Raji (cell line): ENCODE measurements around the gene MEIOB.

Experiments
- POLR2A ChIP-seq: IDR thresholded peaks from 2 replicates; pipeline ENCODE4 v1.6.1; 2011; ENCODE audit warnings: low read depth, low read length, control low read depth; ENCODE audit not compliant: insufficient read depth

Gene MEIOB

GRCh38 chr16:1909561-1910231 is 37.7 kb upstream of the MEIOB start:
- TF ChIP-seq POLR2A, result no peak

- TF ChIP-seq POLR2A, result no peak
Observed at GRCh38 chr16:1908983-1909382, 37.0 kb upstream of the MEIOB start.

DNA sequence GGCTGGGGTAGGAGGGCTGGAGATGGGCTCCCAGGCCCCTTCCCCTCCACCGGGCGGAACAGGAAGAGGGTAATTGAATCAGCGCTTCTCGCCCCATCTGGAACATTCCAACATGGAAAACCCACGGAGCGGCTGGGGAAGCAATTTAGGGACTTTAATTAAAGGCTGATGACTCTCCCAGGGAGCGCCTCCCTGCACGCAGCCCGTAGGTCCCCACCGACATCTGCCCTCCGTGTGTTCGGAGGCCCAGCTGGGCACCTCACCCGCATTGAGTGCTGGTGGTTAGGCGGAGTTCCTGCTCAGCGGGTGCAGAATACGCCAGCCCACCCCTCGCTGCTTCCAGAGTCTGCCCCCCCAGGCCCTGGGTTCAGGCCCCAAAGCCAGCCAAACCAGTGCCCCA is 36.2 kb upstream of the MEIOB start:
- no peak for TF ChIP-seq POLR2A

- no peak for TF ChIP-seq POLR2A
Observed at GRCh38 chr16:1907226-1907860, 35.4 kb upstream of the MEIOB start.

DNA sequence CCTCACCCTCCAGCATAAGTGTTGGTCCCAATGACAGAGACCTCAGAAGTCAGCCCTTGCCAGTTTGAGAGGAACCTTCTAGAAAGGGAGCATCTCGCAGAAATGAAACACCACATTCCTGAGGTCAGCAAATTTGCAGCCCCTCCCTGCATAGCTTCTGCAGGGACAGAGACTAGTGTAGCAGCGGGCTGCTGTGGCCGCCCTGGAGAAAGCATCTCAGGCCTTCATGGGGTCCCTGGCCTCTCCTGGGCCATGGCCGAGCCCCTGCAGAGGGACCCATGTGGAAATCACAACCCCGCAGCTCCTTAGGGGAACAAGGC is 34.8 kb upstream of the MEIOB start:
- no peak for TF ChIP-seq POLR2A

DNA sequence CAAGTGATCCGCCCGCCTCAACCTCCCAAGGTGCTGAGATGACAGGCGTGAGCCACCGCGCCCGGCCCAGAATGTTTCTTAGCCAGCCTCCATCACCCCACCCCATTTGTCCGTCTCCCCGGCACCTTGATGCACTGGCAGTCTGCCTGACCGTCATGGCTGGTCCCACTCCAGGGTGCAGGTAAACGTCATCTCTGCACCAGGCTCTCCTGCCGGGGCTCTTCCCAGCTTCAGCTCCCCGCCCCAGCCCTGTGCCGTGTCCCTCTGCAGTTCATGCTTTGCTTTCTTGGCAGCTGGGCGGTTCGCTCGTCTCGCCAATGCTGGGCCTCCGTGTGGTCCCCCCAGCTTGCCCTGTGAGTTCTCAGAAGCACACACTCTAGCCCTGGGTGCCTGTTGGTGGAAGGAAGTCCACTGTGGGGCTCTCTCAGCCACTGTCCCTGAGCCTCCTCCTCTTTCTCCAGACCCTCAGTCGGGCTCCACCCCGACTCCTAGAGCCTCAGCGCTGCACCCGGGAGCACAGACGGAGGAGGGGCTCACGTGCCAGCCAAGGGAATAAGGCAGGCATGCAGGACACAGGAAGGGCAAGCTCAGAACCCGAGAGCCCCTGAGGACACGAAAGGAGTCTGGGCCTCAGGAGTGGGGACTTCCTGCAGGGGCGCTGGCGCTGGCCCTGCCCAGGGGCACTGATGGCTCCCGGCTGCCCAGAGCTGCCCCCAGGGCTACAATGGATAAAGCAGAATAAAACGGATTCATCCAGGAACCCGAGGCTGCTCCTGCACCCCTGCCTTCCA is 34.3 kb upstream of the MEIOB start:
- no peak for TF ChIP-seq POLR2A

GRCh38 chr16:1903845-1904840 is 32.2 kb upstream of the MEIOB start:
- TF ChIP-seq POLR2A, result no peak

DNA sequence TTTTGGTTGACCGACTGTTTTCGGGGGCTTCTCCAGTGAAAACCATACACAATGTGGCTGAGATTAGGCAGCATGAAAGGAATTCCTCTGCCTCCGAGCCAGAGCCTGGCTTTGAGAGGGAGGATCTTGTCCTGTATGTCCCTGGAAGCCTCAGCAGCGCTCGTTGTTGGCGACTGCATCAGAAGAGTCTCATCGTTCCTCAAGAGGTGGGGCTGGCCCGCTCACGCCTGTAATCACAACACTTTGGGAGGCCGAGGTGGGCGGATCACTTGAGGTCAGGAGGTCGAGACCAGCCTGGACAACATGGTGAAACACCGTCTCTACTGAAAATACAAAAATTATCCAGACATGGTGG is 31.2 kb upstream of the MEIOB start:
- no peak for TF ChIP-seq POLR2A

GRCh38 chr16:1902547-1903219 is 30.7 kb upstream of the MEIOB start:
- no peak for TF ChIP-seq POLR2A

GRCh38 chr16:1900452-1900774 is 28.4 kb upstream of the MEIOB start:
- TF ChIP-seq POLR2A, result no peak

GRCh38 chr16:1899641-1900451 is 27.9 kb upstream of the MEIOB start:
- TF ChIP-seq POLR2A, result no peak

GRCh38 chr16:1895949-1896675 is 24.1 kb upstream of the MEIOB start:
- no peak for TF ChIP-seq POLR2A

DNA sequence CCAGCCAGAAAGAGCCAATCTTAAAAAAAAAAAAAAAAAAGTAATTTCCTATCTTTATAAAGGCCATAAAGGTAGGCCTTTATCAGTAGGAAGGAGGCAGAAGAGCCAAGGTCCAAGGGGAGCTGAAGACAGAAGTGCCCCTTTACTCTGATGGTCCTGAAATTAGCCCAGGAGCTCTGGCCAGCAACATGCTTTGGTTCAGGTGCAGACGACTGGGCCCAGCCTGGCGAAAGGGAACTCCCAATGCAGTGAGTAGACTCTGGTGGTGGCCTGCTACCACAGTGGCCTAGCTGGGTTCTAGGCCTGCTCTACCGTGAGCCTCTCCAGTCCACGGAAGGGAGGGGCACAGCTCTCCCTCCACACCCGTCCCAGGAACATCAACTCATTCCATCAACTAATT is 23.1 kb upstream of the MEIOB start:
- no peak for TF ChIP-seq POLR2A
